ENCODE measurements around the gene TFEC. TPM values are rescaled to one million over a fixed set of nuclear protein-coding genes. Genes with fewer than 3 reads are reported as not detected.

TFEC gene
- total and polyA plus RNA-seq, 4 donors = 0.52 to 5.1 (median 2.4) TPM

- no peak overlapping the region for H3K27ac ChIP-seq (ENCODE audit: low read depth in 1 of 2, low read length in 2 of 2)
- H3K9me3 ChIP-seq (ENCODE audit: control insufficient read depth in 4 of 4, low read length in 3 of 4) = no peaks in the 10 kb centered on the region
- no peak overlapping the region for H3K9ac ChIP-seq (ENCODE audit: low read depth in 1 of 2, low read length in 2 of 2)
- H3K36me3 ChIP-seq (ENCODE audit: control insufficient read depth in 4 of 4, insufficient read depth in 3 of 4, low read depth in 1 of 4, low read length in 3 of 4) = no peaks in the 10 kb centered on the region
- WGBS = 27% methylated on average over 2 of the region's 2 CpGs
- H3K27me3 ChIP-seq (ENCODE audit: control insufficient read depth in 4 of 4, insufficient read depth in 4 of 4, low read length in 3 of 4) = peaks cover 0 to 3% (median 1%) of the 10 kb centered on the region in 4 donors
- no peak for DNase-seq (ENCODE audit: low spot score)
- no peak overlapping the region for H3K4me3 ChIP-seq (ENCODE audit: low read depth in 1 of 3, low read length in 3 of 3)
- H3K4me1 ChIP-seq (ENCODE audit: control insufficient read depth in 4 of 4, insufficient read depth in 4 of 4, low read length in 3 of 4) = no peaks in the 10 kb centered on the region
- TF ChIP-seq NR2F2 (IDR thresholded peaks at IDR 0.05) (no peak), HNF4G (IDR thresholded peaks at IDR 0.05) (no peak), SP1 (IDR thresholded peaks at IDR 0.05) (no peak)
- TF ChIP-seq, protein P1, sequence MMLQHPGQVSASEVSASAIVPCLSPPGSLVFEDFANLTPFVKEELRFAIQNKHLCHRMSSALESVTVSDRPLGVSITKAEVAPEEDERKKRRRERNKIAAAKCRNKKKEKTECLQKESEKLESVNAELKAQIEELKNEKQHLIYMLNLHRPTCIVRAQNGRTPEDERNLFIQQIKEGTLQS (IDR thresholded peaks at IDR 0.05) = no peak
Observed at GRCh38 chr7:115924411-115924810, 106.2 kb downstream of the TFEC start.

DNA sequence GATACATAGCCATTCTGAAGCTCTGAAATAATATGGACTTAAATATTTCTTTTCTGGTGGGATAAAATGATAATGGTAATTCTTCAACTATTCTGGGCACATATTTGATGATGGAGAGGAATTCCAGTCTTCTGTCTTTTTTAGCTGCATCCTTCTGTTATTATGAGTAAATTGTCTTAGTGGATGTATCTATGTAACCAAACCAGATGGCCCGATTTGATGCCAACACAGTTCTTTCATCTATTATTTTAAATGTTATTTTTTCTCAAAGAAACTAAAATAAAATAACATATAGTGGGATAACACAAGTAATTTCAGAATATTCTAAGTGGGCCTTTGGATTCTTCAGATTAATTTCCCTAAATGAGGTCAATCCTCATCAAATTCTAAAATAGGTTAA is 110.2 kb downstream of the TFEC start:
- TF ChIP-seq FOXA1 (IDR thresholded peaks at IDR 0.05) (no peak), HNF4A (conservative IDR thresholded peaks at IDR 0.05) (no peak)
- Histone ChIP-seq H3K27me3 (ENCODE audit: control insufficient read depth in 4 of 4, insufficient read depth in 4 of 4, low read length in 3 of 4) (peaks cover 0 to 2% (median 0%) of the 10 kb centered on the region in 4 donors), H3K9ac (ENCODE audit: low read depth in 1 of 2, low read length in 2 of 2) (no peak overlapping the region), H3K27ac (ENCODE audit: low read depth in 1 of 2, low read length in 2 of 2) (no peak overlapping the region), H3K4me3 (ENCODE audit: low read depth in 1 of 3, low read length in 3 of 3) (no peak overlapping the region), H3K36me3 (ENCODE audit: control insufficient read depth in 4 of 4, insufficient read depth in 3 of 4, low read depth in 1 of 4, low read length in 3 of 4) (no peaks in the 10 kb centered on the region), H3K9me3 (ENCODE audit: control insufficient read depth in 4 of 4, low read length in 3 of 4) (no peaks in the 10 kb centered on the region), H3K4me1 (ENCODE audit: control insufficient read depth in 4 of 4, insufficient read depth in 4 of 4, low read length in 3 of 4) (no peaks in the 10 kb centered on the region)
- WGBS = 86% methylated on average over 1 of the region's 1 CpG
- no peak for DNase-seq (ENCODE audit: low spot score)

GRCh38 chr7:115914951-115915350 is 115.6 kb downstream of the TFEC start:
- Histone ChIP-seq H3K27me3 (ENCODE audit: control insufficient read depth in 4 of 4, insufficient read depth in 4 of 4, low read length in 3 of 4) (peaks cover 0 to 8% (median 0%) of the 10 kb centered on the region in 4 donors), H3K36me3 (ENCODE audit: control insufficient read depth in 4 of 4, insufficient read depth in 3 of 4, low read depth in 1 of 4, low read length in 3 of 4) (no peaks in the 10 kb centered on the region), H3K27ac (ENCODE audit: low read depth in 1 of 2, low read length in 2 of 2) (no peak overlapping the region), H3K4me3 (ENCODE audit: low read depth in 1 of 3, low read length in 3 of 3) (no peak overlapping the region), H3K4me1 (ENCODE audit: control insufficient read depth in 4 of 4, insufficient read depth in 4 of 4, low read length in 3 of 4) (peaks cover 0 to 3% (median 1%) of the 10 kb centered on the region in 4 donors), H3K9ac (ENCODE audit: low read depth in 1 of 2, low read length in 2 of 2) (no peak overlapping the region), H3K9me3 (ENCODE audit: control insufficient read depth in 4 of 4, low read length in 3 of 4) (no peaks in the 10 kb centered on the region)
- no peak for DNase-seq (ENCODE audit: low spot score)
- TF ChIP-seq JUND (IDR thresholded peaks at IDR 0.05) (no peak), REST (IDR thresholded peaks at IDR 0.05) (no peak), YY1 (IDR thresholded peaks at IDR 0.05) (no peak), NR2F2 (IDR thresholded peaks at IDR 0.05) (no peak), TAF1 (conservative IDR thresholded peaks at IDR 0.05) (no peak), HNF4A (conservative IDR thresholded peaks at IDR 0.05) (no peak)
- TF ChIP-seq, protein P1 (IDR thresholded peaks at IDR 0.05) = no peak
- 90% methylated on average over 1 of the region's 1 CpG for WGBS

GRCh38 chr7:115911465-115911864 is 119.1 kb downstream of the TFEC start:
- 56% methylated on average over 3 of the region's 3 CpGs for WGBS
- Histone ChIP-seq H3K9me3 (ENCODE audit: control insufficient read depth in 4 of 4, low read length in 3 of 4) (no peaks in the 10 kb centered on the region), H3K4me1 (ENCODE audit: control insufficient read depth in 4 of 4, insufficient read depth in 4 of 4, low read length in 3 of 4) (peaks cover 0 to 3% (median 1%) of the 10 kb centered on the region in 4 donors), H3K9ac (ENCODE audit: low read depth in 1 of 2, low read length in 2 of 2) (no peak overlapping the region), H3K4me3 (ENCODE audit: low read depth in 1 of 3, low read length in 3 of 3) (no peak overlapping the region), H3K27me3 (ENCODE audit: control insufficient read depth in 4 of 4, insufficient read depth in 4 of 4, low read length in 3 of 4) (peaks cover 0 to 6% (median 0%) of the 10 kb centered on the region in 4 donors), H3K27ac (ENCODE audit: low read depth in 1 of 2, low read length in 2 of 2) (no peak overlapping the region), H3K36me3 (ENCODE audit: control insufficient read depth in 4 of 4, insufficient read depth in 3 of 4, low read depth in 1 of 4, low read length in 3 of 4) (no peaks in the 10 kb centered on the region)
- no peak for DNase-seq (ENCODE audit: low spot score)
- no peak for TF ChIP-seq TAF1 (conservative IDR thresholded peaks at IDR 0.05)
- TF ChIP-seq YY1 (IDR thresholded peaks at IDR 0.05) = no peak
- TF ChIP-seq FOXA1 (IDR thresholded peaks at IDR 0.05) = no peak
- TF ChIP-seq RXRA (IDR thresholded peaks at IDR 0.05) = no peak
- TF ChIP-seq CTCF (IDR thresholded peaks at IDR 0.05; ENCODE audit: low read depth, low read length, missing input control) = no peak
- no peak for TF ChIP-seq REST (IDR thresholded peaks at IDR 0.05)
- TF ChIP-seq SP1 (IDR thresholded peaks at IDR 0.05) = no peak
- no peak for TF ChIP-seq HNF4G (IDR thresholded peaks at IDR 0.05)
- no peak for TF ChIP-seq NR2F2 (IDR thresholded peaks at IDR 0.05)
- no peak for TF ChIP-seq FOXA2 (IDR thresholded peaks at IDR 0.05)
- no peak for TF ChIP-seq JUND (IDR thresholded peaks at IDR 0.05)

Measured in liver (tissue), 9 donors.